ENCODE measurements around the gene PTRH2.

DNA sequence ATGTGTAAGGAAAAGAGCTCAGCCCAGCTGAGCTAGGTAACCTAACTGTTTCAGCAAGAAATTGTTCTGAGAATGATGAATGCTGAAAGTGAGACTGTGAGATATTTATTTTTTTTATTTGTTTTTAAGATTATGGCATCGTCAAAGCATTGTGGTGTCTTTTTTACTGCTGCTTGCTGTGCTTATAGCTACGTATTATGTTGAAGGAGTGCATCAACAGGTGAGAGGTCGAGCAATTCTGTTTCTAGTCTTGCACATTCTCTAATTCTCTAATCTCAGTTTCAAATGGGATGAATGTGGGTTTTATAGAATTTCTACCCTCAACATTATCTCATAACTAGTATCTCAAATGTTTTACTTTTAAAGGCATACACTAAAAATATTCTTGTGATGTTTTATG, 30.1 kb upstream of the PTRH2 start:
- TF ChIP-seq, protein P1, sequence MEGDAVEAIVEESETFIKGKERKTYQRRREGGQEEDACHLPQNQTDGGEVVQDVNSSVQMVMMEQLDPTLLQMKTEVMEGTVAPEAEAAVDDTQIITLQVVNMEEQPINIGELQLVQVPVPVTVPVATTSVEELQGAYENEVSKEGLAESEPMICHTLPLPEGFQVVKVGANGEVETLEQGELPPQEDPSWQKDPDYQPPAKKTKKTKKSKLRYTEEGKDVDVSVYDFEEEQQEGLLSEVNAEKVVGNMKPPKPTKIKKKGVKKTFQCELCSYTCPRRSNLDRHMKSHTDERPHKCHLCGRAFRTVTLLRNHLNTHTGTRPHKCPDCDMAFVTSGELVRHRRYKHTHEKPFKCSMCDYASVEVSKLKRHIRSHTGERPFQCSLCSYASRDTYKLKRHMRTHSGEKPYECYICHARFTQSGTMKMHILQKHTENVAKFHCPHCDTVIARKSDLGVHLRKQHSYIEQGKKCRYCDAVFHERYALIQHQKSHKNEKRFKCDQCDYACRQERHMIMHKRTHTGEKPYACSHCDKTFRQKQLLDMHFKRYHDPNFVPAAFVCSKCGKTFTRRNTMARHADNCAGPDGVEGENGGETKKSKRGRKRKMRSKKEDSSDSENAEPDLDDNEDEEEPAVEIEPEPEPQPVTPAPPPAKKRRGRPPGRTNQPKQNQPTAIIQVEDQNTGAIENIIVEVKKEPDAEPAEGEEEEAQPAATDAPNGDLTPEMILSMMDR (IDR thresholded peaks at IDR 0.05): no peak
- TF ChIP-seq POLR2A (IDR thresholded peaks at IDR 0.05): no peak
